HG03565 (cell line): ENCODE data around the gene LCE7A.
A peak's percentile ranks its signal among the peaks of the same experiment; 100 is the strongest.

Experiments used
- ATAC-seq: cut with Tn5 transposase; IDR thresholded peaks from one replicate; pipeline ENCODE4 v1.9.1; 2021; ENCODE audit warnings: mild to moderate bottlenecking, moderate library complexity; ENCODE audit not compliant: unreplicated experiment

The LCE7A gene, protein sequence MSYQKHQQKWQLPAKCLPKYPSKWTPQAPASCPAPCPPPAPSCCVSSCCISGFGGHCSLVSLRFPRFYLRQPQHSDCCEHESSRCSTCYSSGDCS

DNA sequence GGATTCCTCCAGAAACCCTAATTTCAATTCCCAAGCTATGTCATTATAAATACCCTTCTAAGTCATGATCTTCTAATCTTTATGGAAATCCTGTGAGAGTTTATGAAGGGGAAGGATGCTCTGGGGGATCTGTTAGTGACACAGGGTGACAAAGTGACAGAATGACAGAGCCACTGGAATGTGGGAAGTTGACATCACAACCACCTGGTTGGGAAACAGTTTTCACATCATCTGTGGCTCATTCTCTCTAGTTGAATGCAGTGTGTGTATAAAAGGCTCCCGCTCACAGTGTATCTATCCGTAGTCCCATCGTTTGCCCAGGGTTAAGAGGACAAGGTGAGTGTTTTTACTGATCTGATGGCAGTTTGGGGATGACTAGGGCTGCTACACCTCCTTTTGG is at the start of gene LCE7A:
TSS of gene LCE7A (plus strand) at position 301 of the 400 bp plus-strand sequence. CDS start 702 bp downstream, outside the sequence.
- ATAC-seq: no peak

DNA sequence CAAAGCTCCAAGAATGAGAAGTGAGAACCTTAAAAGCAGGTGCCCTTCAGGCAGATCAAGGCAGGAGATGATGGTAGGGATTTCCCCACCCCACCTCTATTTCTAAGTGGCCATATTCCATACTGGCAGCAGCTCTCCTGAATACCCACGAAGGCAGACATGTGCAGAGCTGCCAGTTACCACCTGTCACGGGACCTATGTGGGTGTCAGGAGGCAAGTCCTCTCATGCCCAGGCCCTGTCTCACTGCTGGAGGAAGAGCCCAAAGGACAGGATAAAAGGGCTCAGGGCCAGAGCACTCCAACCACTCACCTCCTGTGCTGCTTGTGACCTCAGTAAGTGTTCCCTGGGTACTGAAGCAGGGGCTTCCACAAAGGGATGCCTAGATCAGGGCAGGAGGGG is 48.7 kb upstream of the LCE7A start:
- ATAC-seq: no peak

- no peak for ATAC-seq
Measured at GRCh38 chr1:152811671-152812070, 48.1 kb upstream of the LCE7A start, which contains the start of gene LCE1B. Gene LCE1B (plus strand): TSS chr1:152811971. CDS start chr1:152812447, 476 bp downstream.

DNA sequence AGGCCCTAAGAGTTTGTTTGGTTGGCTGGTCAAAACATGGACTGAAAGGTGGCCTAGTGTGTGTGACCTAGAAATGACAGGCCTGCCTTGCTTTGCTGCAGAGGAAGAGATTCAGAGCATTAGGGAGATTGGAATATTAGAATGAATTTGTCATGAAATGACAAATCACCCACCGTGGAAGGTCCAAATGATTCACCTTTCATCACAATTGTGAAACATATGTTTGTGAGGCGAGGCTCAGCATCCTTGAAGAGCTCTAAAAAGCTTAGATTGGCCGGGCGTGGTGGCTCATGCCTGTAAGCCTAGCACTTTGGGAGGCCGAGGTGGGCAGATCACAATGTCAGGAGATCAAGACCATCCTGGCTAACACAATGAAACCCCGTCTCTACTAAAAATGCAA is 42.5 kb upstream of the LCE7A start:
- ATAC-seq: no peak

DNA sequence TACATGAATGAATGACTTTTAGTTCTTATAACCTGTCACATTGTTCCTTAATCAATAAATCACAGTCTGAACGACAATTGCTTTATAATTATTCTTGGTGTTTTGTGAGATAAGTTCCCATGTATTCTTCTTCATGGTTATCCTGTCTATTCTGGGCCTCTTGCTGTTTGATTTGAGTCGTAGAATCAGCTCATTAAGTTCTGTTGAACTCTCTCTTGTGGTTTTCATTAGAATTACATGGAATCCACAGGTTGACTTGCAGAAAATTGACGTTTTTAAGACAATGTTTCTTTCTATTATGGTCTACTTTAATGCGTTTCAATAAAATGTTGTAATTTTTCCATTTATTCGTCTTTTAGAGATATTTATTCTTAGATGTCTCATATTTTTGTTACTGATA is 36.5 kb upstream of the LCE7A start:
- no peak for ATAC-seq

- no peak for ATAC-seq
Measured at GRCh38 chr1:152824964-152825363, 34.8 kb upstream of the LCE7A start.

- ATAC-seq: no peak
Measured at GRCh38 chr1:152827173-152827572, 32.6 kb upstream of the LCE7A start, which contains the start of gene LCE1A. Gene LCE1A (plus strand): TSS chr1:152827473. CDS start chr1:152827473, 0 bp downstream.

DNA sequence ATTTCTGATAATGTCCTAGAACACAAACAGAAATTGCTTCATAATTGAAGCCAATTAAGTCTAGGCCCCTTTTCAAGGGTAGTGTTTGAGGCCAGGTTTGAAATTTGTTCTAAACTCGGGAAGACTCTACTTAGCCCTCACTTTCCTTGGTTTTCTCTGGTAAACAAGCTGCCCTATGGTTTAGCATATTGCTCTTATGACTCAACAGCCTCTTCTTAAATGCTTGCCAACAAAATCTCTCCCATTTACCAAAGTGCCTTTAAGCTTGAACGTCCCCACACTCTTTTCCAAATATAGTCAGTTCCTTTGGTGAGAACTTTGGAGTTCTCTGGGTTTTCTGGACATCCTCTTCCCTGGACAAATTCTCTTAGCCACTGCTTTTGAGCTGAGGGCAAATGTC is 22.9 kb upstream of the LCE7A start:
- ATAC-seq: no peak

- ATAC-seq: no peak
Measured at GRCh38 chr1:152842556-152842955, 17.2 kb upstream of the LCE7A start, which contains the start of gene LCE6A. Gene LCE6A (plus strand): TSS chr1:152842856. CDS start chr1:152843521, 665 bp downstream.

DNA sequence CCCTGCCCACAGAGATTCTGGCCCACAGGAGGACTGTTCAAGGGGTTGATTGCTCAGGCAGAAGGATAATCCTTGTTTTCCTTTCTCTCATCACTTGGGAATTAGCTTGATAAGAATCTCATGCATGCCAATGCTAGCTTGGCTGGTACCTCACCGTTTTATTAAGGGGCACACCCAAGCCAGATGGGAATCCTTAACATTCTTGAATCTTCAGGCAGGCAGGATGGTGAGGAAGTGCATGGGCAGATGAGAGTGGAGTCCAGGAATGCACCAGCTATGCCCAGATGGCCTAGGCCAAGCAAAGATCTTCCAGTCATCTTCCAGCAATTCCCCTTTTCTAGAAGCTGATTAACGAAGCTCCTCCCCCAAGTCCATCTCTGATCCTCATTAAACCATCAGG is 4.1 kb upstream of the LCE7A start:
- no peak for ATAC-seq

DNA sequence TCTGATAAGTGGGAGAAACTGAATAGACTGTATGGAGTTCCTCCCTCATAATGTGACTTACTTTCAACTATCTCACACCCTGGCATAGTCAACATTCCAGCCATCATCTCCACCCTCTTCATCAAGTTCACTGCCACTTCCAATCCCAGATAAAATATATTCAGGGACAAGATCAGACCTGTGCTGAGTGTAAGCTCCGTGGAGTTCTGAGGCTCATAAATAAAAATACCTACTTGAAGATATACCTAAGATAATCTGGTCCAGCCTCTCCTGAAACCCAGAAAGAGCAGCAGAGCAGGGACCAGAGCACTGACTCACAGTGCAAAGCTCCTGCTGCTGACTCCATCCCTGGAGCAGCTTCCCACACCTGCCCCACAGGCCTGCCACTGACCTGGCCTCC is 1.7 kb upstream of the LCE7A start:
- no peak for ATAC-seq

DNA sequence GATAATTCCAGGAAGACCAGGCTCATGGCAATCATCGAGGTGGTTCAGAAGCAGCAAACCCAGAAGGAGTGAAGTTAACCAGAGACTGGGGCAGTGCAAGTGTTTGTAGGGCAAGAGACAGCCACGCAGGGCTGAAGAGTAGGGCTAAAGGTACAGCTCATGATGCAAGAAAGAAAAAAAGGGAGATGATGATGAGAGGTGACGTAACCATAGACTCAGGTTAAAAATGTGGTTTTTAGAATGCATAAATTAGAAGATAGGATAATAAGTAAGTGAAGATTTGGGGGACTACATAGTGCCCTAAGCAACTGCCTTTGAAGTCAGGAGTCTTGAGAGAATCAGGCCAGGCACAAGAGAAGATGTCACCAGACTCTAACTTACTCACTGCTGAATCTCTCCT is 333 bp downstream of the LCE7A start:
- ATAC-seq: no peak

GRCh38 chr1:152861374-152861773 is 1.6 kb downstream of the LCE7A start:
- ATAC-seq: no peak

DNA sequence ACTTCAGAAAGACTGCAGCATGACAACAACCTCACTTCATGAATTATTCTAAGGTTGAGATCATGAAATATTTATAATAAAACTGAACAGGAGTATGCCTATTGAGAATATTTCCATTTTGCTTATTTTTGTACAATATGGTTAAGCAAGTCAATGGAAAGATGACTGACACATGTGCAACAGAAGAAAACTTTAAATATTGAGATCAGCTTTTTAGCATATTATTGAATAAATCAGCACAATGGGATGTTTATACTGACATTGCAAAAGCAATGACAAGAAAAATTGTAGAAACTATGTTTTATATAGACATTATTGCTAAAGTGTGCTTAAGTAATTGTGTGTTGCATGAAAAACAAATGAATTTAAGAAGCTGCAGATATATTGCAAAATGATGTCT is 4.6 kb downstream of the LCE7A start:
- no peak for ATAC-seq

DNA sequence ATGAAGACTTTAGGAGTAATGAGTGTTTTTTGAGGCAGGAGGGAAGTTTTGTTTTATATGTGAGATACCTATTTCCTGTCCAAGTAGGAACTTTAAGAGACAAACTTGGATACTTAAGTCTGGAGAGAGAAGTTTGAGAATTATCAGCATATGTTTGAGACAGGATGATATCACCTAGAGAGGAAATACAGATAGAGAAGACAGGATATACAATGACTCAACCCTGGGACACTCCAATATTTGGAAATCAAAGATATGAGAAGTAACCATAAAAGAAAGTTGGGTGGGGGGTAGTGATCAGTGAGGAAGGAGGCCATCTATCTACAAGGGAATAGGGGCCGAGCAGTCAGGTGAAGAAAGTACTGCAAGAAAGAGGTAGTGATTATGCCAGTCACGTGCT is 6.5 kb downstream of the LCE7A start:
- ATAC-seq: no peak

- ATAC-seq: peak; percentile 51
Measured at GRCh38 chr1:152869808-152870419, 10.1 kb downstream of the LCE7A start.

DNA sequence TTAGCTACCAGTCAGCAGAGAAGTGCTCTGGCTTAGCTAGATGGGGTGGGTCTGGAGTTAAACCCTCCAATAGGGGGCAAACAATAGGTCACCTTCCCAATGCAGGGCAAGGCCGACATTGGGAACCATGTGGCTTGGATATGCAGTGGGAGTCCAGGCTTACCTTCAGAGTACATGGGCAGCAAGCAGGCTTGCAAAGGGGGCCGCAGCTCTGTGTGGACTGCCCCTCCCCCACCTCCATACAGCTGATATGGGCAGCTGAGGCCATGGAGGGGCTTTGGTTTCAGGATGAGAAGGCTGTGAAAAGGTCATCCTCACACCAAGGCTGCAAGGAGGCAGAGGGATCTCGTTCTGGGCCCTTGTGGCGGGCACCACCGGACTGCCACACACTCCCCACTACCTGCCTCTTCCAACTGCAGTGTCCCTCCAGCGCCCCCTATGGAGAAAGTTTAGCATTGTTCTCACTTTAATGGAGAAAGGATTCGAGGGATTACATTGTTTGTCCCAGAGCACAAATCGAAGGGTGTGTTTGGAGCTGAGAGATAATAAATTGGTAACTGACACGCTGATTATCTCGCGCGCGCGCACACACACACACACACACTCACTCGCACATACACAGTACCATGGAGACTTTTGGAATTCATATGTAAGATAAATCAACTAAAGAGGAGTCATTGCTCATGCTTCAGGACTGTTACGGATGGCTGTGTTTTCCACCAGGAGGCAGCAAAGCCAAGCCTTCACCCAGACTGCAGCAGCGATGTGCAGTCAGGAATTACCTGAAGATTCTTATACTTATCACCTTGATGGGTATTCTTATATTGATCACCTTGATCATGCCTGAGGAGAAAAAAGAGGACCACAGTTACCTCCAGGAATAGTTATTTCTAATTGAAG is 11.3 kb downstream of the LCE7A start:
- no peak for ATAC-seq

DNA sequence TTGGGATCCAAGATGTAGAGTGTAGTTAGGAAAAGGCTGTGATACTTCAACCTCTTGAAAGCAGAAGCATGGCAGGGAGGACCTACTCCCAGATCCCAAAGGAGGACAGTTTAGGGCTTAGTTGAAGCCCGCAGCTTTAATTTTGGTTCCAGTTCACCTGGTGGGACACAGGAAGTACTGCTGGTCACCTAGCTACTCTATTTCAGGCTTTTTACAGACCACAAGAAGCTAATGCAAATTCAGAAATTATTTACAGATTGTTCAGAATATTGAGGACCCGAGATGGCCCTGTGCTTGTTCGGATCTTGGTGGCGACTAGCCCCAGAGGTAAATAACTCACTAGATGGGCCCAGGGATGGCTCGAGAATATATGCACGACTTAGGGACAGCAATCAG is 11.9 kb downstream of the LCE7A start:
- no peak for ATAC-seq

- ATAC-seq: no peak
Measured at GRCh38 chr1:152873495-152873894, 13.7 kb downstream of the LCE7A start.

DNA sequence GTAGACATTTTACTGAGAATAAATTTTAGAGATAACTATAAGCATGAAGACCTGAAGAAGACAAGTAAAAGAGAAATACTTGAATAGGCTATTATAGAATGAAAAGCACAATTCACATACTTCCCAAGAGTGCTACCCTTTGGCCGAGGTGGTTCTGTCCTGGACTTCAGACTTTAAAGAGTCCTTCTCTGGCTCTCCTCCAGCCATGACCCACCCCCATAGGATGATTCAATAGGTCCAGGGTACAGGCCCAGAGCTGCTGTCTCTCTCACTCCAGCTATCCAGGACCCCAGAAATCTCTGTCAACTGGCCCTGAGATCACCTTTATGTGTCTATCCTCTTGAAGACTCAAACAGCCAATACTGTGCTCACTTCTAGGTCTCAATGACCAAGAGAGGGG is 17.0 kb downstream of the LCE7A start:
- ATAC-seq: no peak

DNA sequence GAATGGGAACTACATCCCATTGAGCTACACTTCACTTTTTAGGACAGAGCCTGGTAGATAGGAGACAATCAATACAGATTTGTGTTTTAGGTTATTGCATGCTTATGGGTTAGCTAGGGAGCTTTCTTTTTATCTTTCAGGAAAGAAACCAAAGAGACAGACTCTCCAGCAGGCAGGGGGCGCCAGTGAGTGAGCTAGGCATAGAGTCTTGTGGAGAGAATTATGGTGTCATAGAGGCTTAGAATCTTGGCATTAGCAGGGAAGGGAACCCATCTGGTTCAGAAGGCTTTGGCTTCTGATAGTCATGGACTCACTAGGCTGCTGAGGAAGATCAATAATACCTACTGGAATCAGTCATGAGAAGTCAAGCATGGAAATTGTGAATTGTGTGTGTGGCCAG is 18.2 kb downstream of the LCE7A start, which contains the start of gene SMCP:
TSS of gene SMCP (plus strand) at position 281 of the 400 bp plus-strand sequence. CDS start 6,101 bp downstream, outside the sequence.
- ATAC-seq: no peak
